Esophagus squamous epithelium (tissue), 5 donors: ENCODE measurements around the gene FAM118B. TPM values are rescaled to one million over a fixed set of nuclear protein-coding genes. Genes with fewer than 3 reads are reported as not detected.

ENCODE experiments used
- DNase-seq: peaks from one replicate; lab custom pipeline; 2025; lab: John Stamatoyannopoulos, UW
- H3K27ac ChIP-seq, 4 donors: fragments of 200-600 bp; sonication (generic); one replicate each; pipeline ENCODE4 v1.5.1; 2016 to 2019; ENCODE audit warnings: mild to moderate bottlenecking in 1 of 4
- H3K27me3 ChIP-seq, 4 donors: fragments of 200-600 bp; sonication (generic); 1 replicate in 3 of 4; 2 replicates in 1 of 4; pipeline versions ENCODE4 v1.5.1 to v1.6.0; 2017 to 2021; ENCODE audit warnings: antibody characterized with exemption in 1 of 4
- H3K36me3 ChIP-seq, 3 donors: fragments of 200-600 bp; sonication (generic); one replicate each; pipeline ENCODE4 v1.5.1; 2016 to 2019
- H3K4me1 ChIP-seq, 3 donors: fragments of 200-600 bp; sonication (generic); one replicate each; pipeline ENCODE4 v1.5.1; 2017 to 2019
- H3K4me3 ChIP-seq, 4 donors: fragments of 200-600 bp; sonication (generic); 1 replicate in 3 of 4; 2 replicates in 1 of 4; pipeline ENCODE4 v1.5.1; 2016 to 2019; ENCODE audit warnings: mild to moderate bottlenecking in 2 of 4, moderate library complexity in 1 of 4
- H3K9me3 ChIP-seq, 3 donors: fragments of 200-600 bp; sonication (generic); one replicate each; pipeline ENCODE4 v1.5.1; 2016 to 2019
- POLR2A ChIP-seq, 4 donors: fragments of 450-650 bp; IDR thresholded peaks; one replicate each; pipeline ENCODE4 v1.6.1; 2017; ENCODE audit warnings: antibody characterized with exemption in 4 of 4, mild to moderate bottlenecking in 4 of 4, moderate library complexity in 3 of 4
- WGBS, 2 donors: methylation state at CpG; one replicate each; pipeline ENCODE4 v1.1.5; 2018; 5-methylcytosine and 5-hydroxymethylcytosine counted together
- intact Hi-C: fragments of 100-400 bp; cut with DNase I; formaldehyde crosslinking; loops from one replicate; pipeline ENCODE4 v1.15.0; 2022
- total RNA-seq, 4 donors: library from RNA; depleted of rRNA; stranded (reverse); fragments of >200 nt; gene quantifications; one replicate each; pipeline ENCODE4 v1.1.0, GENCODE V29; 2016
- TF ChIP-seq, protein P1 (sequence below), 6 experiments: fragments of 450-650 bp in 4 of 6; fragments of 200-600 bp in 2 of 6; sonication (generic) in 2 of 6; IDR thresholded peaks; one replicate each; pipeline ENCODE4 v1.5.1; 2016 to 2019; ENCODE audit warnings: antibody characterized with exemption in 6 of 6, mild to moderate bottlenecking in 4 of 6, moderate library complexity in 4 of 6
- donor health status: DM: yes; HTN: yes; CAD: no.

FAM118B gene
- total RNA-seq, 4 donors from 2014 or later = 6.5 to 18.5 (median 13.6) TPM

DNA sequence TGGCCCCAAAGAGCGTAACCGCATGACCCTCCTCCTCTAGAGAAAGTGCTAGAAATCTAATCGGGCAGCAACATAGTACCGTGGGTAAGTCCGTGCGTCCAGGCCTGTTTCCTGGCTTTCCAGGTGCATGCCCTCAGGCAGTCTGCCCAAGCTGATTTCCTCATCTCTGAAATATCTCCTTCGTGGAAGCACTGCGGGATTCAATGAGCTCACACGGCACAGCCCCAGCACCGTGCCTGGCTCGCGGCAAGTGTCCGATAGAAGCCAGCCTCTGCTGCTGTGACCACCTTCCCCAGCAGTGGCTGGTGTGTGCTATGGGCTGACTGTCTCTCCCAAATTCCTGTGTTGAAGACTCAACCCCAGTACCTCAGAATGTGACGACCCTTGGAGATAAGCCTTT lies 20.8 kb upstream of the FAM118B start:
- intact Hi-C loops = no loop called here
- H3K4me1 ChIP-seq = peaks cover 0 to 3% (median 0%) of the 10 kb centered on the region in 3 donors
- peaks cover 0 to 79% (median 0%) of the 10 kb centered on the region in 3 donors for H3K36me3 ChIP-seq
- H3K4me3 ChIP-seq = no peak overlapping the region
- H3K27me3 ChIP-seq = no peaks in the 10 kb centered on the region
- no peak overlapping the region for H3K27ac ChIP-seq
- TF ChIP-seq, protein P1, sequence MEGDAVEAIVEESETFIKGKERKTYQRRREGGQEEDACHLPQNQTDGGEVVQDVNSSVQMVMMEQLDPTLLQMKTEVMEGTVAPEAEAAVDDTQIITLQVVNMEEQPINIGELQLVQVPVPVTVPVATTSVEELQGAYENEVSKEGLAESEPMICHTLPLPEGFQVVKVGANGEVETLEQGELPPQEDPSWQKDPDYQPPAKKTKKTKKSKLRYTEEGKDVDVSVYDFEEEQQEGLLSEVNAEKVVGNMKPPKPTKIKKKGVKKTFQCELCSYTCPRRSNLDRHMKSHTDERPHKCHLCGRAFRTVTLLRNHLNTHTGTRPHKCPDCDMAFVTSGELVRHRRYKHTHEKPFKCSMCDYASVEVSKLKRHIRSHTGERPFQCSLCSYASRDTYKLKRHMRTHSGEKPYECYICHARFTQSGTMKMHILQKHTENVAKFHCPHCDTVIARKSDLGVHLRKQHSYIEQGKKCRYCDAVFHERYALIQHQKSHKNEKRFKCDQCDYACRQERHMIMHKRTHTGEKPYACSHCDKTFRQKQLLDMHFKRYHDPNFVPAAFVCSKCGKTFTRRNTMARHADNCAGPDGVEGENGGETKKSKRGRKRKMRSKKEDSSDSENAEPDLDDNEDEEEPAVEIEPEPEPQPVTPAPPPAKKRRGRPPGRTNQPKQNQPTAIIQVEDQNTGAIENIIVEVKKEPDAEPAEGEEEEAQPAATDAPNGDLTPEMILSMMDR (IDR thresholded peaks at IDR 0.05) = no peak
- no peak for TF ChIP-seq POLR2A (IDR thresholded peaks at IDR 0.05)
- H3K9me3 ChIP-seq = no peaks in the 10 kb centered on the region
- WGBS, 2 donors = 46 to 83% methylated on average over 12 to 13 of the region's 14 CpGs
- no peak for DNase-seq

DNA sequence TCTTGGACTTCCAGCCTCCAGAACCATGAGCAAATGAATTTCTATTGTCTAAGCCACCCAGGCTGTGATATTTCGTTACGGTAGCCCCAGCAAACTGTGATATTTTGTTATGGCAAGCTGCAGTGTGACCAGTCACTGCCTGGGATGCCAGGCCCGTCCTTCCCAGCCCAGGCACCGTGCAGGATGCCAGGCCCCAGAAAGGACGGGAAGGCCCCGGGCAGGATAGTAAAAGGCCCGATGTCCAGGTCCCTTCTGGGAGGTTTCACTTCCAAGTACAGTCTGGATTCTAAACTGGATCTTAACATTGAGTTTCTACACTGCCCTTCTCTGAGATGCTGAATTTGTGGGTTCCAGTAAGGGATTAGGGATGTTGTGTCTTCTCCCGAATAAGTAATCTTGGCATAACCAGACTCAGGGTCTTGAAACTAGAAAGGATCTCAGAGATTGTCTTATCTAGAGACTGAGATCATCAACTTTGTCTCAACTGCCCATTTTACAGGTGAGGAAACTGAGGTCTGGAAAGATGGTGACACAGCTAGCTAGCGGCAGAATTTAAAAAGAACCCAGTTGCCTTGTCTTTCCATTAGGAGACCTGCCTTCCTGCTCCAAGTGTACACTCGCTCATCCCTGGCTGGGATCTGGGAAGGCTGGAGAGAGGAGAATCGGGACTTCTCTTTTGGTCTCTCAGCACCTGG lies 20.1 kb upstream of the FAM118B start:
- 89 to 95% methylated on average over 6 to 9 of the region's 11 CpGs for WGBS, 2 donors
- TF ChIP-seq POLR2A (IDR thresholded peaks at IDR 0.05) = no peak
- TF ChIP-seq, protein P1 (IDR thresholded peaks at IDR 0.05) = no peak
- peaks cover 0 to 3% (median 0%) of the 10 kb centered on the region in 3 donors for H3K4me1 ChIP-seq
- no peaks in the 10 kb centered on the region for H3K27me3 ChIP-seq
- intact Hi-C loops = no loop called here
- no peak overlapping the region for H3K27ac ChIP-seq
- no peak for DNase-seq
- H3K36me3 ChIP-seq = peaks cover 0 to 82% (median 3%) of the 10 kb centered on the region in 3 donors
- H3K4me3 ChIP-seq = no peak overlapping the region
- no peaks in the 10 kb centered on the region for H3K9me3 ChIP-seq

DNA sequence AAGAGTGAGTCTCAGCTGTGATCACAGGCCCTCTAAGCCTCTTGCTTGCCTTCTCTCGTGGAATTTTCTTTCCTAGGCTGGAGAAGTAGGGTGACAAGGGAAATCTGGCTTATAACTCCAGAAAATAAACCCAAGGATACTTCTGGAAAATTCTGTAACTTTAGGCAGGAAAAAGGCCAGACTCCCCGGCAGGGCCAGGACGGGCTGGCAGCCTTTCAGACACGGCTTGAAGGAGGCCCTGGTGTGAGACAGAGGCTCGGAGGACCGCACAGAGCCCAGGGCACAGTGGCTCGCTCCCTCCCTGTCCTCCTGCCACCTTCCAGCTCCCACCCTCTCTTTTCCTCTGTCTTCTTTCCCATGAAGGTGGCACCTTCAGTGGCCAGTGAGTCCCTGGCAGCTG lies 19.2 kb upstream of the FAM118B start:
- Histone ChIP-seq H3K9me3 (peaks cover 0 to 2% (median 0%) of the 10 kb centered on the region in 3 donors), H3K27me3 (no peaks in the 10 kb centered on the region), H3K4me3 (no peak overlapping the region), H3K4me1 (peaks cover 0 to 3% (median 0%) of the 10 kb centered on the region in 3 donors), H3K27ac (no peak overlapping the region), H3K36me3 (peaks cover 0 to 89% (median 9%) of the 10 kb centered on the region in 3 donors)
- intact Hi-C loops = no loop called here
- 80 to 84% methylated on average over 7 of the region's 7 CpGs for WGBS, 2 donors
- DNase-seq = no peak
- TF ChIP-seq, protein P1 (IDR thresholded peaks at IDR 0.05) = no peak
- TF ChIP-seq POLR2A (IDR thresholded peaks at IDR 0.05) = no peak

DNA sequence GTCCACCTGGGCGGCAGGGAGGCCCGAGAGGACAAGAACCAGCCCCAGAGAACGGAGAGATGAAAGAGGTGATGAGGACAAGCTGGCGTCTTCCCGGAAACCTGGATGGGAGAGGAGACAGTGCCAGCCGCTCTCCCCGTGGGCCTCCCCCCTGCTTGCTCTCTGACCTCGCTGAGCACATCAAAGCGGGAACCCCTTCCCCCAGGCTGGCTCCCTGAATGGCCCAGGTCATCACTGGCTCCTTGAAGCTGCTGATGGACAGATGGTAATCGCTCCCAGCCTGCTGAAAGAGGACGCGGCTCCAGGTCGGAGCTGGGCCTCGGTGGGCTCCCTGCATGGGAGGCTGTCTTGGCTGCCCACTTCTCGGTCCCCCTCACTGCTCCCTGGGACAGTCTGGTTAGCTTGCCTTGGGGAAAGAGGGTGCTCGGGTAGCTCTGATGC lies 18.5 kb upstream of the FAM118B start:
- Histone ChIP-seq H3K4me3 (no peak overlapping the region), H3K27ac (no peak overlapping the region), H3K9me3 (peaks cover 0 to 8% (median 0%) of the 10 kb centered on the region in 3 donors), H3K4me1 (peaks cover 0 to 3% (median 0%) of the 10 kb centered on the region in 3 donors), H3K36me3 (peaks cover 3 to 89% (median 16%) of the 10 kb centered on the region in 3 donors), H3K27me3 (no peaks in the 10 kb centered on the region)
- WGBS, 2 donors = 95% methylated on average over 9 to 11 of the region's 16 CpGs
- DNase-seq = no peak
- intact Hi-C loops = no loop called here
- TF ChIP-seq, protein P1 (IDR thresholded peaks at IDR 0.05) = no peak
- no peak for TF ChIP-seq POLR2A (IDR thresholded peaks at IDR 0.05)

DNA sequence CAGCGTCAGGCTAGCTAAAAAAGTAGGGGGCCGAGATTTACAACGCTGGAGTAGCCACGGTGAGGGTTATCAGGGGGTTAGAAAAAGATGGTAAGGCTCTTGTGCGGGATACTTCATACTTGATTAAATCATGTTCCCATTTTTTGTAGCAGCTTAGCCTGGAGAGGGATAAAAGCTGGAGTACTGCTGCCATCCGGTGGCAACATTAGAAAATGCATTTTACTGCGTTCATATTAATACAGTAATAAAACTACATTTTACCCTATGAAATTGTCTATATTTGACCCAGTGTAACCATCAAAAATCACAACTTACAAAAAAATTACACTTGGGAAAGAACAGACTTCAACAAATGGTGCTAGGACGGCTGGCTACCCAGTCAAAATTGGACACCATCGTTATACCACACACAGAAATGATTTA lies 17.4 kb upstream of the FAM118B start:
- Histone ChIP-seq H3K27ac (no peak overlapping the region), H3K36me3 (peaks cover 7 to 92% (median 18%) of the 10 kb centered on the region in 3 donors), H3K4me1 (peaks cover 0 to 3% (median 0%) of the 10 kb centered on the region in 3 donors), H3K9me3 (peaks cover 0 to 8% (median 0%) of the 10 kb centered on the region in 3 donors), H3K27me3 (no peaks in the 10 kb centered on the region), H3K4me3 (no peak overlapping the region)
- 28 to 34% methylated on average over 9 of the region's 9 CpGs for WGBS, 2 donors
- DNase-seq = no peak
- TF ChIP-seq POLR2A (IDR thresholded peaks at IDR 0.05) = no peak
- TF ChIP-seq, protein P1 (IDR thresholded peaks at IDR 0.05) = peak; percentile 57 to 77 (median 74)
- intact Hi-C loops = no loop called here
